SK-N-SH (cell line): ENCODE results near the gene MPO. TPM values are rescaled to one million over a fixed set of nuclear protein-coding genes. Genes with fewer than 3 reads are reported as not detected.

Experiments used
- CTCF ChIA-PET: fragments of 300-600, 350-600 bp; formaldehyde crosslinking; extraction: SDS; loops from one replicate; lab custom pipeline; 2021; lab: Yijun Ruan, JAX
- POLR2A ChIA-PET: fragments of 350-600 bp; sonication (Branson Sonifier 250); formaldehyde crosslinking; extraction: SDS; loops from one replicate; lab custom pipeline; 2020; ENCODE audit warnings: antibody characterized with exemption, inconsistent platforms; lab: Yijun Ruan, JAX
- DNase-seq: peaks from one replicate; pipeline ENCODE4 v3.0.0; 2012
- H2AFZ ChIP-seq: fragments of 200-600 bp; sonication (generic); 2 replicates; pipeline ENCODE4 v1.8.1; 2016; ENCODE audit warnings: antibody characterized with exemption, mild to moderate bottlenecking, low read depth
- H3F3A ChIP-seq: fragments of 200-600 bp; sonication (generic); replicated peaks from 2 replicates; pipeline ENCODE3; 2016; ENCODE audit warnings: antibody characterized with exemption, mild to moderate bottlenecking; ENCODE audit not compliant: insufficient read depth
- H3K27ac ChIP-seq, 2 experiments: fragments of 200-500 bp in 1 of 2; fragments of 200-600 bp in 1 of 2; sonication (Bioruptor generic) in 1 of 2; sonication (generic), shearing (Covaris generic) in 1 of 2; 2 replicates each; pipeline versions ENCODE4 v1.5.1 to v1.6.1; 2014 to 2016; ENCODE audit warnings: low read depth in 2 of 2, inconsistent platforms in 1 of 2, low read length in 1 of 2, mild to moderate bottlenecking in 1 of 2, mixed read lengths in 1 of 2
- H3K27me3 ChIP-seq: fragments of 200-600 bp; sonication (generic), shearing (Covaris generic); 2 replicates; pipeline ENCODE4 v1.6.1; 2016; ENCODE audit warnings: mixed run types; ENCODE audit not compliant: insufficient read depth
- H3K36me3 ChIP-seq, 2 experiments: fragments of 200-500 bp in 1 of 2; fragments of 200-600 bp in 1 of 2; sonication (Bioruptor generic) in 1 of 2; sonication (generic) in 1 of 2; replicated peaks in 1 of 2; 2 replicates each; pipeline versions ENCODE3 to v1.5.1; 2014 to 2016; ENCODE audit warnings: low read length in 1 of 2, mild to moderate bottlenecking in 1 of 2; ENCODE audit not compliant: insufficient read depth in 2 of 2, control insufficient read depth in 1 of 2
- H3K4me1 ChIP-seq, 2 experiments: fragments of 200-500 bp in 1 of 2; fragments of 200-600 bp in 1 of 2; sonication (Bioruptor generic) in 1 of 2; sonication (generic), shearing (Covaris generic) in 1 of 2; 2 replicates each; pipeline versions ENCODE4 v1.5.1 to v1.6.1; 2014 to 2016; ENCODE audit warnings: low read depth in 1 of 2, low read length in 1 of 2, mixed run types in 1 of 2; ENCODE audit not compliant: insufficient read depth in 2 of 2, control insufficient read depth in 1 of 2
- H3K4me2 ChIP-seq: fragments of 200-600 bp; sonication (generic), shearing (Covaris generic); 2 replicates; pipeline ENCODE4 v1.6.1; 2017; ENCODE audit warnings: mixed run types
- H3K4me3 ChIP-seq, 2 experiments: fragments of 200-500 bp in 1 of 2; fragments of 200-600 bp in 1 of 2; sonication (Bioruptor generic) in 1 of 2; sonication (generic), shearing (Covaris generic) in 1 of 2; 2 replicates each; pipeline versions ENCODE4 v1.5.1 to v1.8.1; 2014 to 2016; ENCODE audit warnings: low read depth in 2 of 2, inconsistent platforms in 1 of 2, low read length in 1 of 2, mild to moderate bottlenecking in 1 of 2, mixed read lengths in 1 of 2, moderate library complexity in 1 of 2
- H3K79me2 ChIP-seq: fragments of 200-600 bp; sonication (generic); 2 replicates; pipeline ENCODE4 v1.8.1; 2017; ENCODE audit warnings: mild to moderate bottlenecking; ENCODE audit not compliant: insufficient read depth
- H3K9ac ChIP-seq: fragments of 200-600 bp; sonication (generic); 2 replicates; pipeline ENCODE4 v1.6.1; 2017; ENCODE audit warnings: mixed run types
- H3K9me2 ChIP-seq: fragments of 200-600 bp; sonication (generic); 2 replicates; pipeline ENCODE4 v1.6.1; 2017; ENCODE audit warnings: mixed run types
- H3K9me3 ChIP-seq: fragments of 200-600 bp; sonication (generic); 2 replicates; pipeline ENCODE4 v1.6.1; 2017; ENCODE audit warnings: mixed run types, mild to moderate bottlenecking, moderate library complexity
- H4K20me1 ChIP-seq: fragments of 200-600 bp; sonication (generic); 2 replicates; pipeline ENCODE4 v1.6.1; 2017; ENCODE audit warnings: mild to moderate bottlenecking, mixed run types; ENCODE audit not compliant: insufficient read depth
- CTCF ChIP-seq: fragments of 200-600 bp; sonication (generic); IDR thresholded peaks from 2 replicates; pipeline ENCODE4 v1.6.1; 2017; ENCODE audit warnings: antibody characterized with exemption, mild to moderate bottlenecking, moderate library complexity
- FOSL2 ChIP-seq: IDR thresholded peaks from 2 replicates; pipeline ENCODE4 v1.4.0; 2012; ENCODE audit warnings: low read depth, mild to moderate bottlenecking, moderate library complexity, borderline replicate concordance
- GATA2 ChIP-seq: sonication (generic); formaldehyde crosslinking; IDR thresholded peaks from 2 replicates; pipeline ENCODE4 v1.5.0; 2020; ENCODE audit warnings: mild to moderate bottlenecking, missing genetic modification reagents
- IRF3 ChIP-seq: fragments of 150-350 bp; IDR thresholded peaks from 2 replicates; pipeline ENCODE4 v1.6.1; 2016; ENCODE audit warnings: mild to moderate bottlenecking, low read depth, low read length
- JUND ChIP-seq: IDR thresholded peaks from 2 replicates; pipeline ENCODE4 v1.4.0; 2012
- MEF2A ChIP-seq: IDR thresholded peaks from 2 replicates; pipeline ENCODE4 v1.4.0; 2012; ENCODE audit warnings: low read depth, borderline replicate concordance
- NFIC ChIP-seq: IDR thresholded peaks from 2 replicates; pipeline ENCODE4 v1.4.0; 2012; ENCODE audit warnings: borderline replicate concordance
- TCF12 ChIP-seq: IDR thresholded peaks from 2 replicates; pipeline ENCODE4 v1.4.0; 2012
- USF1 ChIP-seq: IDR thresholded peaks from 2 replicates; pipeline ENCODE4 v1.4.0; 2012; ENCODE audit warnings: low read depth, borderline replicate concordance
- WGBS: methylation state at CpG from one replicate; pipeline ENCODE4 v1.1.6; 2017; ENCODE audit warnings: low lambda C conversion rate; 5-methylcytosine and 5-hydroxymethylcytosine counted together
- polyA plus RNA-seq, 3 experiments: library from polyadenylated mRNA; depleted of rRNA; stranded (reverse); fragments of >200 nt; gene quantifications; 2 replicates each; pipeline ENCODE4 v1.2.3, GENCODE V29; 2012

MPO gene
- polyA plus RNA-seq, 1 of the 3 experiments (the other 2 are of a cell fraction), result not detected

- TF ChIP-seq IRF3 (no peak), USF1 (no peak), TCF12 (no peak), JUND (no peak)
Observed at GRCh38 chr17:58319173-58320162, 38.7 kb upstream of the MPO start (continued).

GRCh38 chr17:58318627-58319172 is 38.0 kb upstream of the MPO start:
- no peak overlapping the region for H3K4me3 ChIP-seq
- H3K9me2 ChIP-seq, result no peaks in the 10 kb centered on the region
- no peak overlapping the region for H3K27ac ChIP-seq
- no peak for TF ChIP-seq IRF3
- TF ChIP-seq NFIC, result no peak
- no peak for TF ChIP-seq CTCF
- no peak for TF ChIP-seq JUND
- TF ChIP-seq MEF2A, result no peak
- TF ChIP-seq FOSL2, result no peak
- no peak for TF ChIP-seq GATA2
- no peaks in the 10 kb centered on the region for H3K36me3 ChIP-seq
- H3K4me2 ChIP-seq, result no peak overlapping the region
- 38% methylated on average over 7 of the region's 7 CpGs for WGBS
- CTCF ChIA-PET, result interaction anchor here (0.8 to 2.7 kb wide), 9 partner anchors 9 to 128 kb away, joined by 3 to 29 read pairs (median 12); partner anchors contain the start of gene TSPOAP1
- H3K27me3 ChIP-seq, result peaks cover 1% of the 10 kb centered on the region; the same call in 1 of the 2 replicates
- POLR2A ChIA-PET, result interaction anchor here (1.5 to 2.0 kb wide), 2 partner anchors 34 to 196 kb away, joined by 5 to 14 read pairs; partner anchors contain the start of genes MTMR4 and SUPT4H1
- no peak overlapping the region for H3K9ac ChIP-seq
- DNase-seq, result no peak
- no peaks in the 10 kb centered on the region for H3F3A ChIP-seq
- no peaks in the 10 kb centered on the region for H4K20me1 ChIP-seq
- H2AFZ ChIP-seq, result no peak overlapping the region
- H3K79me2 ChIP-seq, result no peaks in the 10 kb centered on the region
- peaks cover 0 to 8% of the 10 kb centered on the region in 2 experiments; a peak in 1 of 4 replicates for H3K4me1 ChIP-seq
- H3K9me3 ChIP-seq, result no peaks in the 10 kb centered on the region
